ENCODE measurements around the gene CDK12. TPM values are rescaled to one million over a fixed set of nuclear protein-coding genes. Genes with fewer than 3 reads are reported as not detected.

Gene CDK12
- total RNA-seq, 2 donors from 2014 or later = 40.1 to 55.3 TPM

DNA sequence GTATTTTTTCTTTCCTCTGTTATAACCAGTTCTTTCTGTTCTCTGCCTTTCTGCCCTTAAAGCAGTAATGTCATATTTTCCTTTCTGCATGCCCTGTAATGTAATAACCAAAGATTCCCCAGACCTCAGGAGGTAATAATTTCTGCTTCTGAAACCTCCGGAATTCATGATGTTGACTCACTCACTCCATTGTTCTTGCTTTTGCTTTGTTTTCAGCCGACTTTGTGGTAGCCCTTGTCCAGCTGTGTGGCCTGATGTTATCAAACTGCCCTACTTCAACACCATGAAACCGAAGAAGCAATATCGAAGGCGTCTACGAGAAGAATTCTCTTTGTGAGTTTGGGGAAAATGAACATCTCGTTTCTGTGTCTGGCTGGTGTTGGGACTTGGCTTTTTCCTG is 55.9 kb downstream of the CDK12 start:
- Histone ChIP-seq H3K9me3 (no peaks in the 10 kb centered on the region), H3K27me3 (no peaks in the 10 kb centered on the region), H3K4me3 (no peak overlapping the region), H3K27ac (no peak overlapping the region), H3K36me3 (peaks cover 22% of the 10 kb centered on the region), H3K9ac (ENCODE audit: low read depth in 2 of 2, low read length in 2 of 2) (no peak overlapping the region), H3K4me1 (no peaks in the 10 kb centered on the region)
- intact Hi-C loops (cut with DNase I) = no loop called here
- no peak for TF ChIP-seq CTCF (IDR thresholded peaks at IDR 0.05)
- DNase-seq = no peak

DNA sequence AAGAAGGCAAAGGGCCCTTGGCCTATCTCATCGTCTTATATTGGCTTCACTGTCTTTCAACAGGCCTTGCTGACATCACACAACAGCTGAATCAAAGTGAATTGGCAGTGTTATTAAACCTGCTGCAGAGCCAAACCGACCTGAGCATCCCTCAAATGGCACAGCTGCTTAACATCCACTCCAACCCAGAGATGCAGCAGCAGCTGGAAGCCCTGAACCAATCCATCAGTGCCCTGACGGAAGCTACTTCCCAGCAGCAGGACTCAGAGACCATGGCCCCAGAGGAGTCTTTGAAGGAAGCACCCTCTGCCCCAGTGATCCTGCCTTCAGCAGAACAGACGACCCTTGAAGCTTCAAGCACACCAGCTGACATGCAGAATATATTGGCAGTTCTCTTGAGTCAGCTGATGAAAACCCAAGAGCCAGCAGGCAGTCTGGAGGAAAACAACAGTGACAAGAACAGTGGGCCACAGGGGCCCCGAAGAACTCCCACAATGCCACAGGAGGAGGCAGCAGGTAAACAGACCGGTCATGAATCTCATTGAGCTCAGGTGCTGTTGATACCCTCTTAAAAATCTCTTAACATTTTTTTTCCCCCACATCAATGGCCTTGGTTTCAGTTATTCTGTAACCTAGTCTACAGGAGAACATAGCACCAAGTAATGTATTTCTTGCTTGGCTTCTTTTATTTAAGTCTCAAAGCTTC is 64.7 kb downstream of the CDK12 start:
- intact Hi-C loops (cut with DNase I) = no loop called here
- no peak for TF ChIP-seq CTCF (IDR thresholded peaks at IDR 0.05)

DNA sequence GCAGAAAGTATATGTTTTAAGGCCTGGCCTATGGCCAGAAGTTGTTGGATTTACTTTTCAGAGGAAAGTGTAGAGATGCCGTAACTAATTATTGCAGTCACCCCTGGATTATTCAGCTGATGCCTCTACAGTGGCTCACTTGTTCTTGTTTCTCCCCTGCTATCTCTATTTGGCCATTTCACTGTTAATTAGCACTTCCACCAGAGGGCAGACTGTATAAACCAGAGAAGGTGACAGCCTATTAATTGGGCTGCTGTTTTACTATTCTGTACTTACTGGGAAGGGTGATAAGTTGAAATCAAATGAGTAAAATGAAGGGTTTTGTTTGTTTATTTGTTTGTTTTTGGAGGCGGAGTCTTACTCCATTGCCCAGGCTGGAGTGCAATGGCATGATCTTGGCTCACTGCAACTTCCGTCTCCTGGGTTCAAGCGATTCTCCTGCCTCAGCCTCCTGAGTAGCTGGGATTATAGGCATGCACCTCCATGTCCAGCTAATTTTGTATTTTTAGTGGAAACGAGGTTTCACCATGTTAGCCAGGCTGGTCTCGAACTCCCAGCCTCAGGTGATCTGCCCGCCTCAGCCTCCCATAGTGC is 66.0 kb downstream of the CDK12 start:
- Histone ChIP-seq H3K27me3 (no peaks in the 10 kb centered on the region), H3K27ac (no peak overlapping the region), H3K9me3 (no peaks in the 10 kb centered on the region), H3K4me3 (no peak overlapping the region), H3K9ac (ENCODE audit: low read depth in 2 of 2, low read length in 2 of 2) (no peak overlapping the region), H3K36me3 (peaks cover 32% of the 10 kb centered on the region), H3K4me1 (no peaks in the 10 kb centered on the region)
- intact Hi-C loops (cut with DNase I) = no loop called here
- DNase-seq = no peak
- TF ChIP-seq CTCF (IDR thresholded peaks at IDR 0.05) = no peak

More for the DNA sequence above, 64.7 kb downstream of the CDK12 start:
- H3K27me3 ChIP-seq = no peaks in the 10 kb centered on the region
- DNase-seq = no peak
- H3K4me1 ChIP-seq = no peaks in the 10 kb centered on the region
- no peaks in the 10 kb centered on the region for H3K9me3 ChIP-seq
- H3K4me3 ChIP-seq = no peak overlapping the region
- no peak overlapping the region for H3K9ac ChIP-seq (ENCODE audit: low read depth in 2 of 2, low read length in 2 of 2)
- H3K36me3 ChIP-seq = peaks cover 40% of the 10 kb centered on the region
- no peak overlapping the region for H3K27ac ChIP-seq

- H3K27me3 ChIP-seq = no peaks in the 10 kb centered on the region
- H3K9ac ChIP-seq (ENCODE audit: low read depth in 2 of 2, low read length in 2 of 2) = no peak overlapping the region
- no peaks in the 10 kb centered on the region for H3K4me1 ChIP-seq
- H3K4me3 ChIP-seq = no peak overlapping the region
- no peaks in the 10 kb centered on the region for H3K9me3 ChIP-seq
- no peak for DNase-seq
- intact Hi-C loops (cut with DNase I) = no loop called here
- no peak for TF ChIP-seq CTCF (IDR thresholded peaks at IDR 0.05)
- H3K36me3 ChIP-seq = peaks cover 26% of the 10 kb centered on the region
- no peak overlapping the region for H3K27ac ChIP-seq
Measured at GRCh38 chr17:39529455-39529854, 68.2 kb downstream of the CDK12 start.

DNA sequence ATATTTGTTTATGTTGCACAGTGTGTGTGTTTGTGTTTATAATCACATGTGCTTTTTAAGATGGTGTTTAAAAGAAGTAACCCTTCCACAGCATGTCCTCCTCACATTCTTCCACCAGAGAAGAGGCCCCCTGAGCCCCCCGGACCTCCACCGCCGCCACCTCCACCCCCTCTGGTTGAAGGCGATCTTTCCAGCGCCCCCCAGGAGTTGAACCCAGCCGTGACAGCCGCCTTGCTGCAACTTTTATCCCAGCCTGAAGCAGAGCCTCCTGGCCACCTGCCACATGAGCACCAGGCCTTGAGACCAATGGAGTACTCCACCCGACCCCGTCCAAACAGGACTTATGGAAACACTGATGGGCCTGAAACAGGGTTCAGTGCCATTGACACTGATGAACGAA is 69.2 kb downstream of the CDK12 start:
- Histone ChIP-seq H3K9ac (ENCODE audit: low read depth in 2 of 2, low read length in 2 of 2) (no peak overlapping the region), H3K4me1 (no peaks in the 10 kb centered on the region), H3K9me3 (no peaks in the 10 kb centered on the region), H3K27me3 (no peaks in the 10 kb centered on the region), H3K36me3 (peaks cover 21% of the 10 kb centered on the region), H3K27ac (no peak overlapping the region), H3K4me3 (no peak overlapping the region)
- intact Hi-C loops (cut with DNase I) = no loop called here
- no peak for TF ChIP-seq CTCF (IDR thresholded peaks at IDR 0.05)
- DNase-seq = no peak
